Myocyte (in vitro differentiated cells): ENCODE data around the gene COL5A3. TPM values are rescaled to one million over a fixed set of nuclear protein-coding genes. Genes with fewer than 3 reads are reported as not detected.

Source experiments
- DNase-seq: peaks from one replicate; pipeline ENCODE4 v3.0.0-alpha.2; 2012; ENCODE audit warnings: low read depth
- total RNA-seq: library from RNA; depleted of rRNA; stranded (reverse); fragments of >200 nt; gene quantifications from 2 replicates; pipeline ENCODE4 v1.2.3, GENCODE V29; 2014

The COL5A3 gene
- total RNA-seq, 1 donor from 2014 or later: 75.3 TPM

DNA sequence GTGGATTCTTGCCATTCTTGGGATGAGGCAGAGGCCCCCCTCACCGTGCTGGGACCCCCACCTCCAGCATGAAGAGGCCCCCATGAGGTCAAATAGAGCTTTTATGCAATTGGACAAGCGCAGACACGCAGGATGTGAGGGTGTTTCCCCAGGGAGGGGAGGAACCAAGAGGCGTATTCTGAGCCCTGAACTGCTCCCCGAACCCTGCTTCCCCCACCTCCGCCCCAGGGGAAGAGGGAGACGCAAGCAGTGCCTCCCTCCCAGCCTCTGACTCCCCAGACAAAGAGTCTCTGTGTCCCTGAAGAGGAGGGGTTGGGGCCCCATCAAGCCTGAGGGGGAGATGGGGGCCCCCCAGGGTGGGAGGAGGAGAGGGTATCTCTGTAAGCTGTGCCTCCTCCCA is 1.7 kb upstream of the COL5A3 start:
- no peak for DNase-seq

DNA sequence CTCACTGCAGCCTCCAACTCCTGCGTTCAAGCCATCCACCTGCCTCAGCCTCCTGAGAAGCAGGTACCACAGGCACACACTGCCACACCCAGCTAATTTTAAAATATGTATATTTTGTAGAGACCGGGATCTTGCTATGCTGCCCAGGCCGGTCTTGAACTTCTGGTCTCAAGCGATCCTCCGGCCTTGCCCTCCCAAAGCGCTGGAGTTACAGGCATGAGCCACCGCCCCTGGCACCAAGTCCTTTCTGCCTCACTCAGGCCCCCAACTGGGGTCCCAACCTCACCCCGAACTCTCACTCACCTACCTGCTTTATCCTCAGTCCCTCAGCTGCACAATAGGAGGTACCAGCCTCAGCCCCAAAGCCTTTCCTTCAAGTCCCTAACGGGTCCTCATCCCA is 635 bp upstream of the COL5A3 start:
- DNase-seq: no peak

DNA sequence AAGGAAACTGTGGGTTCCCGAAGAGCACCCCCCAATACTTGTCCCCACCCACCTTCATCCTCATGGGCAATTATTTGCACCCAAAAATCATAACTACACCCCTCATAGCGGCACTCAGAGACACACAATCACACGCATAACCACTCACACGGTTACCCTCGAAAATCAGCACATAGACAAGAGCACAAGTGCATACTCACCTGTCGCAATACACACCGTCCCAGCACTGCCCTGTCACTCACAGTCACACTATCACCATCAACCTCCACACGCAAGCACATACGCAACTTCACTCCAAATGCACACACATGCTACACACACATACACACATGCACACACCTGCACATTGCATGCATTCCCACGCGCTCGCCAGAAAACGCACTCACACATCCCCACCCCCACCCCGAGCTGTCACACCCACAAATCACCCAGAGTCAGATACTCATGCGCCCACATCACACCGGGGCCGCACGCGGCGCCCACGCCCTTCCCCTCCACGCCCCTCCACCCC is 535 bp downstream of the COL5A3 start:
- no peak for DNase-seq

DNA sequence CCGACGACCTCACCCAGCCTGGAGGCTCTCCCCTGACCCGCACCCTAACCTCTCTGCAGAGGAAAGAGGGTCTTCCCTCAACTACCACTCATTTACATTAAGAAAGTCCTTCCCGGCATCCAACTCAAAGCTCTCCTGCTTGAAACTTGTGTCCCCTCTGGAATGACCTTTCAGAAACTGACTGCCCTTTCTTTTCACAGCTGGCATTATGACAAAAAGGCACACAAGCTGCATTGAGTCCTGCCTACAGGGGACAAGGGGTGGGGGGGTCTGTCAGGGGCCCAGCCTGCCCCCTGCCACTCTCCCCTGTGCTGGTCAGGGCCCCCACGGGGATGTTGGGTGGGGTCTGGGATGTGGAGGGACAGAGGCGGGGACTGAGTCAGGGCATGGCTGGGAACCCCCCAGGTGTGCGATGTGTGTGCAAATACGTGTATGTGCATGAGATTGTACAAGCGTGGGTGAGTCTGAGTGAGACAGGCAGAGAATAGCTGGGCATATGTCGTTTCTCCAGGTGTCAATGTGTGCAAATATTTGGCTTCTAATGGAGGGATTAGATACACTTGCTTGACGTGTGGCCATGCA is 2.0 kb downstream of the COL5A3 start:
- DNase-seq: no peak

DNA sequence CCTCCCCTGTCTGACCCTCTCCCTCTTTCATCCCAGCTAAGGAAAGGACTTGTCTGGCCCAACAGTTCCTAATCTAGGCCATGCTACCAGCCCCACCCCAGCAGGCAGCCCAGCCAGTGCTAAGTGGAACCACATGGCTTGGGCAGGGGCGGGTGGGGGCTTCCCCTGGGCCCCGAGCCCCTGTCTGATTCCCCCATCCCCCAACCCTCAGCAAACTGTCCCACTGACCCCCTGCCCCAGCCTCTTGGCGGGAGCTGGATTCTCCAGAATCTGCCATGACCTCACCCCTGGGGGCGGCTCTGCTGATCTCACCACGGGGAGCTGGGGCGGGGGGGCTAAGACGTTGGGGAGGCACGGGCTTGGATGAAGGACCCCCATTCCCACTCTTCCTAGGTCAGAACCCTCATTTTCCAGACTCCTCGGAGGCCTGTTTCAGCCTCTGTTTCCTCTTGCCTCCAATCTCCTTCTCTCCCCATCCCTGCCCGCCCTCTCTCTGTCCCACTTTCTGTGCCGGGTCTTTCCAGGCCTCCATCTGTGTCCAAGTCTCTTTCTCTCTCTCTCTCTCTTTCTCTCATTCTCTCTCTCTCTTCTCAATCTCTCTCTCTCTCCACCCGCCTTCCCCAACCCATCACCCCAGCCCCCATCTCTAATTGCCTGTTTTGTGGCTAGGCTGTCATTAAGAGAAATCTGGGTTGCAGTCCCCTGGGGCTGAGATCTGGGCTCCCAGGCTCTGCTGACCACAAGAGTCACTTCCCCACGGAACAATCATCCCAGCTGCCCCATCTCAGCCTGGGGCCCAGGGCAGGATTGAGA is 2.7 kb downstream of the COL5A3 start:
- DNase-seq: peak; percentile 70

DNA sequence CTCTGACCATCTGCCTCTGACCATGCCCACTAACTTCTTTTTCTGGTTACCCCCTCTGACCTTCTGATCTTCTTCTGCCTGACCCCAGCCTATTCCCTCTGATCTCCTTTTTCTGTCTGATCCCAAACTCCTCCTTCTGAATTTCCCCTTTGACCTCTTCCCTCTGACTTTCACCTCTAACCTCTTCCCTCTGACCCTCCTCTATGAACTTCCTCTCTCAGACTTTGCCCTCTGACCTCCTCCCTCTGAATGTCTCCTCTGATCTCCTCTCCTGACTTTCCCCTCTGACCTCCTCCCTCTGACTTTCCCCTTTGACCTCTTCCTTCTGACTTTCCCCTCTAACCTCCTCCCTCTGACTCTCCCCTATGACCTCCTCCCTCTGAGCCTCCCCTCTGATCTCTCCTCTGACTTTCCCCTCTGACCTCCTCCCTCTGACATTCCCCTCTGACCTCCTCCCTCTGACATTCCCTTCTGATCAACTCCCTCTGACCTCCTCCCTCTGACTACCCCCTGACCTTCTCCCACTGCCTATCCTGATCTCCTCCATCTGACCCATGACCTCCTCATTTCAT is 3.5 kb downstream of the COL5A3 start:
- DNase-seq: no peak

DNA sequence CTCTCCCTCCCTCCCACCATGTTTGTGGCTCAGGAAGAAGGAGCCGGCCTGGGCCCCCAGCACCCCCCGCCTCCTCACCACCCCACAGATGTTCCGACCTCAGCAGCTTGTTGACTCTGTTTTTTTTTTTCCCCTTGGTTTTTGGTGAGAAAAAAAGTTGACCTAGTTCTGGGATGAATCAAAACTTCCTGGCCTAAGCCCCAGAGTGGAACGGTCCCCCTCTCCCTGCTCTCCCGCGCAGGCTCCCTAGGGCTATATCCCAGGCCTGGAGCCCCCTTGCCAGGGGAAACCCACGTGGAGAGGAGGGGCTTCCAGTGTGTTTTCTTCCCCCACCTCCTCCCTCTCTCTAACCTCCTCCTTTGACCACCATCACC is 4.0 kb downstream of the COL5A3 start:
- DNase-seq: peak; percentile 55

DNA sequence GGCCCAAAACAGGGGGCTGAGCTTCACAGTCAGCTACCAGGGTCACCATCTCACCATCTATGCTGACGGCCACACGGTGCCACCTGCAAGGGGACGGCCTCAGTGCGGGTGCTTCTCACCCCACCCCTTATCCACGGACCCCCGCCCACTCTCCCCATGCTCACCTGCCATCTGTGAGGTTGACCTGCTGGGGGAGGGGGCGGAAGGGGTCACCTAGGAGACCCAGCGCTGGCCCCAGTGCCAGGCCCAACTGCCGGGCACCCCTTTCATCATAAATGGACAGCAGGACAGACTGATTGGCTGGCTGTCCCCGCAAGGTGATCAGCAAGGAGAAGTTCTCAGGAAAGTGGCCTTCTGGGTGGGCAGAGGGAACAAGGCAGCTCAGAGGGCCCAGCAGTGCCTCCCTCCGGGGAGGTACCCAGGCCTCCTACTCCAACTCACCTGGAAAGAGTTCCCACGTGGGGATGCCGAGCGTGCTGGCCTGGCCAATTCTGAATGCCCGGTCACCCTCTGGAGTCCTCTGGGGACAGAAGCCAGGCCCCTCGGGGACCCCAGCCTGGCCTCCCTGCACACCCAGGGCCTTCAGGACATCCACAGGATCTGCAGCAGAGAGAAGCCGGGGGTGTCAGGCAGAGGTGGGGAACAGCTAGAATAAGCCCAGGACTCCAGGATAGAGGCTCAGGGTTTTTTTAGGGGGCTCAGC is 4.5 kb downstream of the COL5A3 start:
- DNase-seq: no peak

DNA sequence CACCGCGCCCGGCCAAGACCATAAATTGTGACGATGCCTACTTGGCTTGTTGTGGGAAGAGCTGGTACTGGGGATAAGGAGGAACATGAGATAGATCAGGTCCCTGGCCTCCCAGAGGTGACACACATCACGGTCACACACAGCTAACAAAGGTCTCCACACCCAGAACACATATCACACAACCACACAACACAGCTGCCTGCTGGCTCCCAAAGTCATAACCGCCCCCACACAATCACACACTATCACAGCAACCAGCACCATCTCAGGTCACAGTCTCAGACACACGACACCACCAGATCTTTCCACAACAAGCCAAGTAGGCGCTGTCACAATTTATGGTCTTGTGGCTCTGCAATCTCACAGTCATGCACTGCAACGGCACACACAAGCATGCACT is 5.7 kb downstream of the COL5A3 start:
- no peak for DNase-seq

DNA sequence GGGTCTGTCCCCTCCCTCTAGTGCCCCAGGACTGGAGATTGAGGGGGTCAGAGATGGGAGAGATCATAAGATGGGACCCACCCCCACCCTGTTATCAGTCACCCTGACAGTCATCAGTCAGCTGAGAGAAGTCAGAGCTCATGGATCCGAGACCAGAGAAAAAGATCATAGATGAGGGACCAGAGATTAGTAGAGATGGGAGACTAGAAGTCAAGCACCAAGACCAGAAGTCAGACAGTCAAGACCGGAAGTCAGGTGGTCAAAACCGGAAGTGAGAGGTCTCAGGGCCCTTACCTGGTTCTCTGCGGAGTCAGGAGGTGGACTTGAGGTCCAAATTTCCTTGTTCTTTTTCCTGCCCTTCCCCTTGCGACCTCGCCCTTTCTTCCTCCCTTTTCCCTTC is 7.0 kb downstream of the COL5A3 start:
- no peak for DNase-seq

DNA sequence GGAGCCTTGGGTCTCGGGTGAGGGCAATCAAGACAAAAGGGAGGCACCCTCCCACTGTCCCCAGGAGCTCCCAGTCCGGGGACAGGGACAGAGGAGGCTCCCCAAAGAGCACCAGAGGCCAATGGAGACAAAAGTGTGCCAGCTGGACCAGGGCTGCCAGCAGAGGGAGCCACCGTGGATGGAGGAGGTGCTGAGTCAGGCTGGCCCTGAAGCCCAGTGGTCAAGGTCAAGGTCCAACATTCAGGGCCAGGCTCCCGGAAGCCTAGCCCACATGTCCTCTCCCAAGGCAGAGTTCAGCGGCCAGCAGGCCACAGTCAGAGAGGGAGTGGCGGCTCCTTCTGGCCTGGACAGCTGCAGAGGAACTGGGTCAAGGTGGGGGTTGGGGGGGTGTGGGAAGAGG is 8.4 kb downstream of the COL5A3 start:
- DNase-seq: peak; percentile 25

DNA sequence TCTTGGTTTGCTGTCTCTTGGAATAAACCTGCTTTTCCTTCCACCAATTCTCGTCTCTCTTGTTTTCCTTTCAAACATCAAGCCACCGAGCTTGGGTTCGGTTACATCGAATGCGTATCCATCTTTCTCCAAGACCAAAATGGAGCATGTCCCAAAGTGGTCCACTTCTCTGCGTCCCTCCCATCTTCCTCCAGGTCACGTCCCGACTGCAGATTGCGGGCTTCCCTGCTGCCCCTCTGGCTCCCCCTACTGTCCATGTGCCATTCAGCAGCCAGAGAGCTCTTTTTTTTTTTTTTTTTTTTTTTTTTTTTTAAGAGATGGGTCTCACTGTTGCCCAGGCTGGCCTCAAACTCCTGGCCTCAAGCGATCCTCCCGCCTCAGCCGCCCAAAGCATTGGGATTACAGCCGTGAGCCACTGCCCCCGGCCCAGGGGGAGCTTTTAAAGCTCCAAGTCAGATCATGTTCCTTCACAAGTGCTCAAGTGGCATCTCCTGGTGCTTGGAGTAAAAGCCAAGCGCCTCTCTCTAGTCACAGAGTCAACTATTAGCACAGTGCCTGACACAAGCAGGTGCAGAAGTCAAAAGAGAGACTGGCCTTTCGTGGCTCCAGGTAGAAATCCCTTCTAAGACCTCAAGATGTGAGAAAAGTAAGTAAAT is 10.0 kb downstream of the COL5A3 start:
- DNase-seq: peak; percentile 60

DNA sequence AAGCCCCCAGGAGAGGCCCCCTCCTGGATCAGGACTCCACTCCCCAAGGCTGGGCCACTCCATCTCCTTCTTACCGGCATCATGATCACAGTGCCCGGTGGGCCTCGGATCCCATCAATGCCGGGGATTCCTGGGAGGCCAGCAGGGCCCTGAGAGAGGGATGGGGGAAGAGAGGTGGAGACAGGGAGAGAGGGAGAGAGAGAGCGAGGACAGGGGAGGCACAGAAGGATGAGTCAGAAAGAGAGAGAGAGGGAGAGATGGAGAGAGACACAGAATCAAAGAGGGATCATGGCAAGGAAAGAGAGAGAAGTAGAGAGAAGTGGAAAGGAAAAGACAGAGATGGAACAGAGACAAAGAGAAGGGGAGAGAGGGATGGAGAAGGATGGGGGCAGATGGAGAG is 13.8 kb downstream of the COL5A3 start:
- no peak for DNase-seq

DNA sequence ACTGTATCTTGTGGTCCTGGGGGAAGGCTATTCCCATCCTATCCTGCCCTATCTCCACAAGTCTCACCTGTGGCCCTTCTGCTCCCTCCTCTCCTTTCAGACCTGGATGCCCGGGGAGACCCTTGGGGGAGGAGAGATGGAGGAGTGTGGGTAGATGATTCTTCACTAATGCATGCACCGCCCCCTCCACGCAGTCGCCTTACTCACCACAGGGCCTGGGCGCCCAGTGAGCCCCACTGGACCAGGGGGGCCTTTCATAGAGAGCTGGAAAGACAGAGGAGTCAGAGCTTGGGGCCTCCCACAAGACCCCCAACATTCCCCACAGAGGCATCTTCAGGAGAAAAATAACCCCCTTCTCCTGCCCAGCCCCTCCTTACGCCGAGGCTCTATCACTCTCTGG is 14.3 kb downstream of the COL5A3 start:
- no peak for DNase-seq

DNA sequence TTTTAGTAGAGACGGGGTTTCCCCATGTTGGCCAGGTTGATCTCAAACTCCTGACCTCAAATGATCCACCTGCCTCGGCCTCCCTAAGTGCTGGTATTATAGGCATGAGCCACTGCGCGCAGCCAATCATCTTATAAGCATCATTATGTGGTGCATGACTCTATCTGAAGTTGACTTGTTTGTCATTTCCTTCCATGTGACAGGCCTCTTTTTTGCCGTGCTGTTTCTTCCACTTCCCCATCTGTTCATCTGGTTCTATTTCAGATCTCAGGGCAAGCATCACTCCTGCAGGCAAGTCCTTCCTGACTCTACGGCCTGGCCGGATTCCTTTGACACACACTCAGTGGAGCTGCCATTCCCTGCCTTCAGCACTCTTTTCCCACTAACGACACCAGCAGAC is 15.2 kb downstream of the COL5A3 start:
- DNase-seq: no peak

DNA sequence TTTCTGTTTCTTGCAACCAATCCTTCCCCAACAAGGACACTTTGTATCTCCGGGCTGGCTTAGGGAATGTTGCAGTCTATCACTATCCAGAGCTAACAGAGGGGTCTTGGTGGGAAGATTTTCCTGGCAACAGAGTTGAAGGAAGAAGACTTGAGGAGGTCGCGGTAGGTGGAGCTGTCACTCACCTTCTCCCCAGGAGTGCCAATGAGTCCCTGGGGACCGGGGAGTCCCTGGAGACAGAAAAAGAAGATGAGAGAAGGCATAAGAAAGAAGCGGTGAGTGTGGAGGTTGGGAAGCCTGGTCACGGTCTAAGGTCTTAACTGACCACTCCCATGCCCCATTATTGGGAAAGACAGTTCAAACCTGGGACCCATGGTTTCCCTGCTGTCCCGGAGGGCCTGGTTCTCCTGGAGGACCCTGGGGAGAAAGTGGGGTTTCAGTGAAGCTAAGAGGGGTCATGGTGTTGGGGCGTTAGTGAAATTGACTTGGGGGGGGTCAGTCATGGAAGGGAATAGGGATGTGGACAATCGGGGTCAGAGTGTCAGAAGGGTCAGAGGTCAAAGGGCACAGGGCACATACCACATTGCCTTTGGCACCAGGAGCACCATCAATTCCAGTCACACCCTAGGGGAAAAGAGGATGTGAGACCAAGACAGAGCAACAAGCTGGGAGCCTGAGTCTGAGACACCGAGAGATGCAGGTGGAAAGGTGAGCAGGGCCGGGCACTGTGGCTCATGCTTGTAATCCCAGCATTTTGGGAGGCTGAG is 18.7 kb downstream of the COL5A3 start:
- DNase-seq: no peak

DNA sequence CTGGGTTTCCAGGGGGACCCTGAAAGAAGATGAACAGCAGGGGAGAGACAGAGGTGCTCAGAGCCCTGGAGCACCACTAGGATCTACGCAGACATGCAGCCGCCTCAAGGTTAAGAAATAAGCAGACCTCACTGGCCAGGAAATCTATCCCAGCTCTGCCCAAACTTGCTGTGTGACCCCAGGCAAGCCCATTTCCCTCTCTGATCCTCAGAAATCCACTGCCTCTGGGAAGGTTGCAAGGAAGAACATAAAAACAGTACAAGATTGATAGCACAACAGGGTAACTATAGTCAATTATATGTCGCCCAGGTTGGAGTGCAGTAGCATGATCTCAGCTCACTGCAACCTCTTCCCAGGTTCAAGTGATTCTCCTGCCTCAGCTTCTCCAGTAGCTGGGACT is 20.8 kb downstream of the COL5A3 start:
- DNase-seq: no peak

DNA sequence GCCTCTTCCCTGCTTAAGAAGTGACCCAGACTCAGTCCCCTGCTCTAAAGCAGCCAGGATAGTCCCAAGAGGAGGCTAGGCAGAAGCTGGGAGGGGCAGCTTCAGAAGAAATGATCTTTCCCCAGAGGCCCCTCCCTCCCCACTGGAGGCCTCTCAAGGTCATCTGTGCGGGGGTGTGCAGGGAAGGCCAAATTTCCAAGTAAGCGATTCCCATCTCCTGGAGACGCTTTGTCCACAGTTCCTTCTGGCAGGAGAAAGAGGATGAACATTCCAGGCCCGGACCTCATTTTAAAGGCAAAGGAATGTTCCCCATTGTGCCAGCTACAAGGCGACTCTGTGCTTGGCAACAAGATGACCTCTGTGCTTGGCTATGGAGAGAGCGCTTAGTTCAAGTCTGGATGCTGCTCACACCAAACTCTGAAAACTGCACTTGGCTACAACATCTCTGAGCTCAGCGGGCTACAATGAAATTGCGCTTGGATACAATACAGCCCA is 23.5 kb downstream of the COL5A3 start:
- peak; percentile 12 for DNase-seq

DNA sequence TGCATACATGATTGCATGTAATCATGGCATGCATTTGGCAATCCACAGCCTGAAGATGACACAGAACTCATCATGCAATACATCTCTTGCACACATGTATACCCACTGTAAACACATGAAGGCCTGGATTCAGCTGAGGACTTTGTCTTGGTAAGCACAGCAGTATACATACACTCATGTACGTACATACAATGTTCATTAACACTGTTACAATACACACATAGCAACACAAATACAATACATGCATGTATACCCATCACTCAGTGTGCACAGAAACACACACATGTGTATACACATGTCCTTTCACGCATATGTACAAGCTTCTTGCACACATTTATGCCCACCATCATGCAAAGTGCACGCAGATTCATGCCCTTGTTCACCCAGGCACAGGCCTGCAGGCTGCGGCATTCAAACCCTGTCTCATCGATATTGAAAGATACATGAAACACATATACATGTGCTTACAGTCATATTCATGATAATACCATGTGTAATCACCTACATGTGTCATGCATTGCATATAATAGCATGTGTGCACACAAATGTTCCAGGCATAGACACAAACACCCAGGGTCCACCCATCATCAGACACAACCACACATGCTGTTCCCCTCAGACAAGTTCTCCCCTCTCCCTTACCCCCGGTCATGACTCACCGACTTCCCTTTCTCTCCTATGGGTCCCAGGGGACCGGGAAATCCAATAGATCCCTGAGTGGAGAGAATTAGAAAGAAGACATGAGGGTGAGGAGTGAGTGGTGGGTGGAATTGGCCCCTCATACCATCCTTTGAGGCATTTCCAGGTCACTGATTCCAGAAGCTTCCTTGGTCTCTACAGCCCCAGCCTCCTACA is 28.7 kb downstream of the COL5A3 start:
- no peak for DNase-seq

DNA sequence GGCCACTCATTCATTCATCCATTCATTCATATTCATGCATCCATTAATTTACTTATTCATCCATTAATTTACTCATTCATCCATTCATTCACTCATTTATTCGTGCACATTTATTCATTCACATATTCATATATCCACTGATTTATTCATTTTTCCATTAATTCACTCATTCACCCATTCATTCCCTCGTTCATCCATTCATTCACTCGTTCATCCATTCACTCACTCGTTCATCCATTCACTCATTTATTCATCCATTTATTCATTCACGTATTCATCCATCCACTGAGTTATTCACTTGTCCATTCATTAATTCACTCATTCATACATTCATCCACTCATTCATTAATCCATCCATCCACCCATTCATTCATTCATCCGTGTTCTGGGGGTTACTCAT is 38.2 kb downstream of the COL5A3 start:
- DNase-seq: no peak
